ENCODE results near the gene STK24. TPM values are rescaled to one million over a fixed set of nuclear protein-coding genes. Genes with fewer than 3 reads are reported as not detected.

The STK24 gene
- total RNA-seq, 1 experiment from 2014 or later, result 51.2 TPM

- Mint-ChIP-seq H3K27ac (ENCODE audit: unreplicated experiment) (no peak overlapping the region), H3K9me3 (ENCODE audit: low read depth, unreplicated experiment) (no peaks in the 10 kb centered on the region), H3K27me3 (ENCODE audit: unreplicated experiment) (no peaks in the 10 kb centered on the region), H3K4me1 (ENCODE audit: low read depth, unreplicated experiment) (no peaks in the 10 kb centered on the region), H3K36me3 (ENCODE audit: insufficient read depth, unreplicated experiment) (no peaks in the 10 kb centered on the region), H3K4me3 (ENCODE audit: low read depth, unreplicated experiment) (no peak overlapping the region)
- BruUV-seq (replicated peaks), result no TSS peak
- intact Hi-C loops (cut with micrococcal nuclease; ENCODE audit: unreplicated experiment), result no loop called here
- CTCF ChIA-PET, result no interaction called here
- TF ChIP-seq, protein P1, sequence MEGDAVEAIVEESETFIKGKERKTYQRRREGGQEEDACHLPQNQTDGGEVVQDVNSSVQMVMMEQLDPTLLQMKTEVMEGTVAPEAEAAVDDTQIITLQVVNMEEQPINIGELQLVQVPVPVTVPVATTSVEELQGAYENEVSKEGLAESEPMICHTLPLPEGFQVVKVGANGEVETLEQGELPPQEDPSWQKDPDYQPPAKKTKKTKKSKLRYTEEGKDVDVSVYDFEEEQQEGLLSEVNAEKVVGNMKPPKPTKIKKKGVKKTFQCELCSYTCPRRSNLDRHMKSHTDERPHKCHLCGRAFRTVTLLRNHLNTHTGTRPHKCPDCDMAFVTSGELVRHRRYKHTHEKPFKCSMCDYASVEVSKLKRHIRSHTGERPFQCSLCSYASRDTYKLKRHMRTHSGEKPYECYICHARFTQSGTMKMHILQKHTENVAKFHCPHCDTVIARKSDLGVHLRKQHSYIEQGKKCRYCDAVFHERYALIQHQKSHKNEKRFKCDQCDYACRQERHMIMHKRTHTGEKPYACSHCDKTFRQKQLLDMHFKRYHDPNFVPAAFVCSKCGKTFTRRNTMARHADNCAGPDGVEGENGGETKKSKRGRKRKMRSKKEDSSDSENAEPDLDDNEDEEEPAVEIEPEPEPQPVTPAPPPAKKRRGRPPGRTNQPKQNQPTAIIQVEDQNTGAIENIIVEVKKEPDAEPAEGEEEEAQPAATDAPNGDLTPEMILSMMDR (IDR thresholded peaks at IDR 0.05; ENCODE audit: unreplicated experiment), result no peak
- DNase-seq, result no peak
Measured at GRCh38 chr13:98599502-98600328, 22.8 kb upstream of the STK24 start.

DNA sequence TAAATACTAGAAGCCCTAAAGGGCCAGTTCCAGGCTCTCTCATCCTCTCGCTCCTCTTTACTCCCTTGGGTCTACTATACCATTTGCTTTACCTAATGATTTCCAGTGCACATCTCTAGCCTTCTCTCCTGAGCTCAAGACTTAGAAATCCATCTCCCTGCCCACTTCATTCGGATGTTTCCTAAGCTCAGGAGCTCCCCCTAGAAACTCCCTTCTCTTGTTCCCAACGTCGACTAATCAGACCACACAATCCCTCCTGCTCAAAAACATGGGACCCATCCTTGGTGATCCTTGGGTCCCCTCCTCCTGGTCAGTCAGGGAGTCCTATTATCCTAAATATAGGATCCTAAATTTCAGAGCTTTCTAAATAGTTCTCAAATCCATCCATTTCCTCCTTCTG lies 21.1 kb upstream of the STK24 start:
- H3K27me3 Mint-ChIP-seq (ENCODE audit: unreplicated experiment), result no peaks in the 10 kb centered on the region
- CTCF ChIA-PET, result no interaction called here
- no peaks in the 10 kb centered on the region for H3K36me3 Mint-ChIP-seq (ENCODE audit: insufficient read depth, unreplicated experiment)
- BruUV-seq (replicated peaks), result no TSS peak
- no peak overlapping the region for H3K27ac Mint-ChIP-seq (ENCODE audit: unreplicated experiment)
- no peak overlapping the region for H3K4me3 Mint-ChIP-seq (ENCODE audit: low read depth, unreplicated experiment)
- H3K9me3 Mint-ChIP-seq (ENCODE audit: low read depth, unreplicated experiment), result no peaks in the 10 kb centered on the region
- DNase-seq, result no peak
- intact Hi-C loops (cut with micrococcal nuclease; ENCODE audit: unreplicated experiment), result no loop called here
- H3K4me1 Mint-ChIP-seq (ENCODE audit: low read depth, unreplicated experiment), result no peaks in the 10 kb centered on the region
- TF ChIP-seq, protein P1 (IDR thresholded peaks at IDR 0.05; ENCODE audit: unreplicated experiment), result no peak

- no peak overlapping the region for H3K4me3 Mint-ChIP-seq (ENCODE audit: low read depth, unreplicated experiment)
- no peaks in the 10 kb centered on the region for H3K36me3 Mint-ChIP-seq (ENCODE audit: insufficient read depth, unreplicated experiment)
- intact Hi-C loops (cut with micrococcal nuclease; ENCODE audit: unreplicated experiment), result no loop called here
- CTCF ChIA-PET, result no interaction called here
- DNase-seq, result no peak
- H3K4me1 Mint-ChIP-seq (ENCODE audit: low read depth, unreplicated experiment), result no peaks in the 10 kb centered on the region
- H3K27me3 Mint-ChIP-seq (ENCODE audit: unreplicated experiment), result no peaks in the 10 kb centered on the region
- H3K27ac Mint-ChIP-seq (ENCODE audit: unreplicated experiment), result no peak overlapping the region
- TF ChIP-seq, protein P1 (IDR thresholded peaks at IDR 0.05; ENCODE audit: unreplicated experiment), result no peak
- no TSS peak for BruUV-seq (replicated peaks)
- H3K9me3 Mint-ChIP-seq (ENCODE audit: low read depth, unreplicated experiment), result no peaks in the 10 kb centered on the region
Measured at GRCh38 chr13:98595134-98595533, 18.2 kb upstream of the STK24 start.

DNA sequence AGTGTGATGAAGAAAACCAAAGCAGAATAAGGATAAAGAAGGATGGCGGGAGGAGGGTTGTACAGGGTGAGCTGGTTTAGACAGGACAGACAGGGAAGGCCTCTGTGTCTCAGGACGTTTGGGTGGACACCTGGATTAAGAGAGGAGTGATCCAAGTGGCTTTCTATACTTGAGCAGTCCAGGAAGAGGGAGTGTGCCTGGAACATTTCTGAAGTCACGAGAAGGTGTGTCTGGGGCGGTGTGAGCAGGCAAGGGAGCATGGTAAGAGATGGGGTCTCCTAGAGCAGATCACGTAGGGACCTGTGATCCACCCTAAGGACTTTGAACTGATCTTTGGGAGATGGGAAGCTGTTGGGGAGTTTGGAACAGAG lies 15.4 kb upstream of the STK24 start:
- no peak overlapping the region for H3K27ac Mint-ChIP-seq (ENCODE audit: unreplicated experiment)
- H3K36me3 Mint-ChIP-seq (ENCODE audit: insufficient read depth, unreplicated experiment), result no peaks in the 10 kb centered on the region
- CTCF ChIA-PET, result no interaction called here
- H3K4me1 Mint-ChIP-seq (ENCODE audit: low read depth, unreplicated experiment), result no peaks in the 10 kb centered on the region
- H3K9me3 Mint-ChIP-seq (ENCODE audit: low read depth, unreplicated experiment), result no peaks in the 10 kb centered on the region
- no peak for DNase-seq
- intact Hi-C loops (cut with micrococcal nuclease; ENCODE audit: unreplicated experiment), result no loop called here
- no TSS peak for BruUV-seq (replicated peaks)
- no peak overlapping the region for H3K4me3 Mint-ChIP-seq (ENCODE audit: low read depth, unreplicated experiment)
- no peaks in the 10 kb centered on the region for H3K27me3 Mint-ChIP-seq (ENCODE audit: unreplicated experiment)
- TF ChIP-seq, protein P1 (IDR thresholded peaks at IDR 0.05; ENCODE audit: unreplicated experiment), result no peak

Data from Calu3 (cell line).